ENCODE measurements around the gene NUDT19. TPM values are rescaled to one million over a fixed set of nuclear protein-coding genes. Genes with fewer than 3 reads are reported as not detected.

The NUDT19 gene
- total and polyA plus RNA-seq, 2 experiments from 2014 or later, result 2.4 to 3.9 TPM

DNA sequence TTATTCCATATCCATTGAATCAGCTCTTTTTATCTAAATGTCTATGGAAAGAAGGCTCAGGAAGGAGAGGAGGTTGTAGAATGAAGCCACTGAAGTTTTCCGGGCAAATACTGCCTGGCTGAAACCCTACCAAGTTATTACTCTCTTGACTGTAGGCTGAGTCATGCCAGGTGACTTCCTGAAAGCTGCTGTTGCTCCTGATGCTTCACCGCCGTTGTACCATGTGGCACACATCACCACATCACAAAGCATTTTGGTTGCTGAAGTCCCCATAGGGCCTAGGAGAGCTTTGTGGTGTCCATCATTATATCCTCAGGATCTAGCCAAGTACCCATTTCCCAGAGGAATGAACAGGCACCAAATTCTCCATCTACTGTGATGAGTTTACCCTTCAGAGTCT, 16.8 kb downstream of the NUDT19 start:
- H3K27ac Mint-ChIP-seq, result no peak overlapping the region
- Histone ChIP-seq H3K27ac (ENCODE audit: low read depth) (no peak overlapping the region), H3F3A (replicated peaks; ENCODE audit: low read depth) (no peaks in the 10 kb centered on the region), H4K20me1 (replicated peaks; ENCODE audit: insufficient read depth) (0 out of 2 replicates have a peak, but pooled peaks cover 2% of the 10 kb centered on the region), H3K4me3 (no peak overlapping the region), H3K9me2 (ENCODE audit: insufficient read depth) (no peaks in the 10 kb centered on the region), H3K79me2 (replicated peaks; ENCODE audit: insufficient read depth) (no peaks in the 10 kb centered on the region), H3K27me3 (ENCODE audit: insufficient read depth) (no peaks in the 10 kb centered on the region), H3K4me1 (ENCODE audit: insufficient read depth) (no peaks in the 10 kb centered on the region), H3K36me3 (ENCODE audit: insufficient read depth) (0 out of 2 replicates have a peak, but pooled peaks cover 7% of the 10 kb centered on the region), H2AFZ (no peak overlapping the region), H3K4me2 (no peak overlapping the region)
- peaks cover 12% of the 10 kb centered on the region for H3K9me3 Mint-ChIP-seq
- TF ChIP-seq ZNF114 (CRISPR knock-in tag; IDR thresholded peaks at IDR 0.05) (no peak), STAT1 (IDR thresholded peaks at IDR 0.05; ENCODE audit: unreplicated experiment) (no peak), CREB1 (CRISPR knock-in tag; IDR thresholded peaks at IDR 0.05; ENCODE audit: low read depth) (no peak), ZNF331 (CRISPR knock-in tag; IDR thresholded peaks at IDR 0.05; ENCODE audit: low read depth) (no peak), NANOG (IDR thresholded peaks at IDR 0.05; ENCODE audit: borderline replicate concordance) (no peak), JUNB (IDR thresholded peaks at IDR 0.05; ENCODE audit: unreplicated experiment) (no peak)
- TF ChIP-seq, protein P1, sequence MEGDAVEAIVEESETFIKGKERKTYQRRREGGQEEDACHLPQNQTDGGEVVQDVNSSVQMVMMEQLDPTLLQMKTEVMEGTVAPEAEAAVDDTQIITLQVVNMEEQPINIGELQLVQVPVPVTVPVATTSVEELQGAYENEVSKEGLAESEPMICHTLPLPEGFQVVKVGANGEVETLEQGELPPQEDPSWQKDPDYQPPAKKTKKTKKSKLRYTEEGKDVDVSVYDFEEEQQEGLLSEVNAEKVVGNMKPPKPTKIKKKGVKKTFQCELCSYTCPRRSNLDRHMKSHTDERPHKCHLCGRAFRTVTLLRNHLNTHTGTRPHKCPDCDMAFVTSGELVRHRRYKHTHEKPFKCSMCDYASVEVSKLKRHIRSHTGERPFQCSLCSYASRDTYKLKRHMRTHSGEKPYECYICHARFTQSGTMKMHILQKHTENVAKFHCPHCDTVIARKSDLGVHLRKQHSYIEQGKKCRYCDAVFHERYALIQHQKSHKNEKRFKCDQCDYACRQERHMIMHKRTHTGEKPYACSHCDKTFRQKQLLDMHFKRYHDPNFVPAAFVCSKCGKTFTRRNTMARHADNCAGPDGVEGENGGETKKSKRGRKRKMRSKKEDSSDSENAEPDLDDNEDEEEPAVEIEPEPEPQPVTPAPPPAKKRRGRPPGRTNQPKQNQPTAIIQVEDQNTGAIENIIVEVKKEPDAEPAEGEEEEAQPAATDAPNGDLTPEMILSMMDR (conservative IDR thresholded peaks at IDR 0.05; ENCODE audit: low read depth in 2 of 2), result no peak
- TF ChIP-seq, protein P2, sequence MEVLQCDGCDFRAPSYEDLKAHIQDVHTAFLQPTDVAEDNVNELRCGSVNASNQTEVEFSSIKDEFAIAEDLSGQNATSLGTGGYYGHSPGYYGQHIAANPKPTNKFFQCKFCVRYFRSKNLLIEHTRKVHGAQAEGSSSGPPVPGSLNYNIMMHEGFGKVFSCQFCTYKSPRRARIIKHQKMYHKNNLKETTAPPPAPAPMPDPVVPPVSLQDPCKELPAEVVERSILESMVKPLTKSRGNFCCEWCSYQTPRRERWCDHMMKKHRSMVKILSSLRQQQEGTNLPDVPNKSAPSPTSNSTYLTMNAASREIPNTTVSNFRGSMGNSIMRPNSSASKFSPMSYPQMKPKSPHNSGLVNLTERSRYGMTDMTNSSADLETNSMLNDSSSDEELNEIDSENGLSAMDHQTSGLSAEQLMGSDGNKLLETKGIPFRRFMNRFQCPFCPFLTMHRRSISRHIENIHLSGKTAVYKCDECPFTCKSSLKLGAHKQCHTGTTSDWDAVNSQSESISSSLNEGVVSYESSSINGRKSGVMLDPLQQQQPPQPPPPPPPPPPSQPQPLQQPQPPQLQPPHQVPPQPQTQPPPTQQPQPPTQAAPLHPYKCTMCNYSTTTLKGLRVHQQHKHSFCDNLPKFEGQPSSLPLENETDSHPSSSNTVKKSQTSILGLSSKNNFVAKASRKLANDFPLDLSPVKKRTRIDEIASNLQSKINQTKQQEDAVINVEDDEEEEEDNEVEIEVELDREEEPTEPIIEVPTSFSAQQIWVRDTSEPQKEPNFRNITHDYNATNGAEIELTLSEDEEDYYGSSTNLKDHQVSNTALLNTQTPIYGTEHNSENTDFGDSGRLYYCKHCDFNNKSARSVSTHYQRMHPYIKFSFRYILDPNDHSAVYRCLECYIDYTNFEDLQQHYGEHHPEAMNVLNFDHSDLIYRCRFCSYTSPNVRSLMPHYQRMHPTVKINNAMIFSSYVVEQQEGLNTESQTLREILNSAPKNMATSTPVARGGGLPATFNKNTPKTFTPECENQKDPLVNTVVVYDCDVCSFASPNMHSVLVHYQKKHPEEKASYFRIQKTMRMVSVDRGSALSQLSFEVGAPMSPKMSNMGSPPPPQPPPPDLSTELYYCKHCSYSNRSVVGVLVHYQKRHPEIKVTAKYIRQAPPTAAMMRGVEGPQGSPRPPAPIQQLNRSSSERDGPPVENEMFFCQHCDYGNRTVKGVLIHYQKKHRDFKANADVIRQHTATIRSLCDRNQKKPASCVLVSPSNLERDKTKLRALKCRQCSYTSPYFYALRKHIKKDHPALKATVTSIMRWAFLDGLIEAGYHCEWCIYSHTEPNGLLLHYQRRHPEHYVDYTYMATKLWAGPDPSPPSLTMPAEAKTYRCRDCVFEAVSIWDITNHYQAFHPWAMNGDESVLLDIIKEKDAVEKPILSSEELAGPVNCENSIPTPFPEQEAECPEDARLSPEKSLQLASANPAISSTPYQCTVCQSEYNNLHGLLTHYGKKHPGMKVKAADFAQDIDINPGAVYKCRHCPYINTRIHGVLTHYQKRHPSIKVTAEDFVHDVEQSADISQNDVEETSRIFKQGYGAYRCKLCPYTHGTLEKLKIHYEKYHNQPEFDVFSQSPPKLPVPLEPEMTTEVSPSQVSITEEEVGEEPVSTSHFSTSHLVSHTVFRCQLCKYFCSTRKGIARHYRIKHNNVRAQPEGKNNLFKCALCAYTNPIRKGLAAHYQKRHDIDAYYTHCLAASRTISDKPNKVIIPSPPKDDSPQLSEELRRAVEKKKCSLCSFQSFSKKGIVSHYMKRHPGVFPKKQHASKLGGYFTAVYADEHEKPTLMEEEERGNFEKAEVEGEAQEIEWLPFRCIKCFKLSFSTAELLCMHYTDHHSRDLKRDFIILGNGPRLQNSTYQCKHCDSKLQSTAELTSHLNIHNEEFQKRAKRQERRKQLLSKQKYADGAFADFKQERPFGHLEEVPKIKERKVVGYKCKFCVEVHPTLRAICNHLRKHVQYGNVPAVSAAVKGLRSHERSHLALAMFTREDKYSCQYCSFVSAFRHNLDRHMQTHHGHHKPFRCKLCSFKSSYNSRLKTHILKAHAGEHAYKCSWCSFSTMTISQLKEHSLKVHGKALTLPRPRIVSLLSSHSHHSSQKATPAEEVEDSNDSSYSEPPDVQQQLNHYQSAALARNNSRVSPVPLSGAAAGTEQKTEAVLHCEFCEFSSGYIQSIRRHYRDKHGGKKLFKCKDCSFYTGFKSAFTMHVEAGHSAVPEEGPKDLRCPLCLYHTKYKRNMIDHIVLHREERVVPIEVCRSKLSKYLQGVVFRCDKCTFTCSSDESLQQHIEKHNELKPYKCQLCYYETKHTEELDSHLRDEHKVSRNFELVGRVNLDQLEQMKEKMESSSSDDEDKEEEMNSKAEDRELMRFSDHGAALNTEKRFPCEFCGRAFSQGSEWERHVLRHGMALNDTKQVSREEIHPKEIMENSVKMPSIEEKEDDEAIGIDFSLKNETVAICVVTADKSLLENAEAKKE (CRISPR knock-in tag; IDR thresholded peaks at IDR 0.05), result no peak
- TF ChIP-seq, protein P3, sequence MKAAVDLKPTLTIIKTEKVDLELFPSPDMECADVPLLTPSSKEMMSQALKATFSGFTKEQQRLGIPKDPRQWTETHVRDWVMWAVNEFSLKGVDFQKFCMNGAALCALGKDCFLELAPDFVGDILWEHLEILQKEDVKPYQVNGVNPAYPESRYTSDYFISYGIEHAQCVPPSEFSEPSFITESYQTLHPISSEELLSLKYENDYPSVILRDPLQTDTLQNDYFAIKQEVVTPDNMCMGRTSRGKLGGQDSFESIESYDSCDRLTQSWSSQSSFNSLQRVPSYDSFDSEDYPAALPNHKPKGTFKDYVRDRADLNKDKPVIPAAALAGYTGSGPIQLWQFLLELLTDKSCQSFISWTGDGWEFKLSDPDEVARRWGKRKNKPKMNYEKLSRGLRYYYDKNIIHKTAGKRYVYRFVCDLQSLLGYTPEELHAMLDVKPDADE (IDR thresholded peaks at IDR 0.05), result no peak
- ATAC-seq (no peak), DNase-seq (ENCODE audit: low spot score) (no peak)
- no peak overlapping the region for H3K4me3 Mint-ChIP-seq
- peaks cover 4% of the 10 kb centered on the region for H3K27me3 Mint-ChIP-seq (ENCODE audit: insufficient read depth, low read depth, poor library complexity)
- H3K36me3 Mint-ChIP-seq (ENCODE audit: low read depth), result peaks cover 15% of the 10 kb centered on the region
- H3K4me1 Mint-ChIP-seq, result no peaks in the 10 kb centered on the region

Measured in GM23338 (cell line).